K562 (cell line): Measurements from ENCODE around the gene SLC7A14. TPM values are rescaled to one million over a fixed set of nuclear protein-coding genes. Genes with fewer than 3 reads are reported as not detected.

Source experiments
- ATAC-seq: fragments of 200-7000 bp; cut with Tn5 transposase; 3 replicates; pipeline ENCODE4 v1.9.1; 2020; ENCODE audit warnings: moderate library complexity
- BruUV-seq: library from RNA; stranded (reverse); fragments of 400-500 nt; replicated peaks from 2 replicates; lab custom pipeline; 2021; lab: Mats Ljungman, UMichigan
- CTCF ChIA-PET: fragments of 300-600 bp; formaldehyde crosslinking; extraction: SDS; loops from one replicate; lab custom pipeline; 2021; ENCODE audit warnings: low intra/inter-chr PET ratio; lab: Yijun Ruan, JAX
- POLR2A ChIA-PET: fragments of 300-600, 350-650 bp; sonication (Branson Sonifier 250); formaldehyde crosslinking; extraction: SDS; loops from one replicate; lab custom pipeline; 2021; ENCODE audit warnings: antibody characterized with exemption, inconsistent platforms; lab: Yijun Ruan, JAX
- DNase-seq, 4 experiments: peaks; one replicate each; pipeline versions ENCODE4 v3.0.0 to v3.0.0-alpha.2; 2011 to 2018; ENCODE audit warnings: low spot score in 3 of 4, mixed read lengths in 3 of 4; ENCODE audit errors: extremely low read depth in 1 of 4
- FAIRE-seq: peaks from 2 replicates; lab custom pipeline; 2011; peaks lifted over from hg19 to GRCh38; lab: Jason Lieb, UNC
- H2AFZ ChIP-seq: 2 replicates; pipeline ENCODE4 v1.6.0; 2011; ENCODE audit warnings: low read depth, low read length, control low read depth, inconsistent platforms
- H3K27ac ChIP-seq: fragments of 200-600 bp; 3 replicates; pipeline ENCODE4 v1.8.0; 2011; ENCODE audit warnings: low read depth, mild to moderate bottlenecking, control low read depth, inconsistent platforms, low read length, moderate library complexity, mixed read lengths; ENCODE audit errors: extremely low read depth
- H3K27me3 ChIP-seq, 2 experiments: fragments of 300-600 bp in 1 of 2; 2 replicates in 1 of 2; 3 replicates in 1 of 2; pipeline versions ENCODE4 v1.6.0 to v1.8.0; 2011; ENCODE audit warnings: inconsistent platforms in 2 of 2, low read length in 2 of 2, mild to moderate bottlenecking in 1 of 2, mixed read lengths in 1 of 2, moderate library complexity in 1 of 2; ENCODE audit not compliant: control insufficient read depth in 2 of 2, insufficient read depth in 2 of 2
- H3K36me3 ChIP-seq: fragments of 300-600 bp; 3 replicates; pipeline ENCODE4 v1.8.0; 2011; ENCODE audit warnings: mild to moderate bottlenecking, low read length, inconsistent platforms; ENCODE audit not compliant: control insufficient read depth, insufficient read depth
- H3K4me1 ChIP-seq, 2 experiments: fragments of 200-600 bp in 1 of 2; replicated peaks in 1 of 2; 2 replicates in 1 of 2; 3 replicates in 1 of 2; pipeline versions ENCODE4 v1.5.1 to v1.8.0; 2011; ENCODE audit warnings: inconsistent platforms in 2 of 2, low read length in 2 of 2, mild to moderate bottlenecking in 1 of 2, mixed read lengths in 1 of 2, moderate library complexity in 1 of 2; ENCODE audit not compliant: control insufficient read depth in 2 of 2, insufficient read depth in 2 of 2
- H3K4me2 ChIP-seq: 2 replicates; pipeline ENCODE4 v1.6.1; 2011; ENCODE audit warnings: low read length, control low read depth, inconsistent platforms, mixed read lengths; ENCODE audit not compliant: insufficient read depth
- H3K4me3 ChIP-seq: fragments of 200-600 bp; sonication (generic), shearing (Covaris generic); 2 replicates; pipeline ENCODE4 v1.5.1; 2016; ENCODE audit warnings: control low read depth, inconsistent platforms
- H3K79me2 ChIP-seq: fragments of 200-600 bp; 3 replicates; pipeline ENCODE4 v1.8.0; 2011; ENCODE audit warnings: low read length, inconsistent platforms; ENCODE audit not compliant: control insufficient read depth, insufficient read depth
- H3K9ac ChIP-seq, 2 experiments: 2 replicates each; pipeline versions ENCODE4 v1.6.0 to v1.6.1; 2011; ENCODE audit warnings: low read depth in 2 of 2, low read length in 2 of 2, control low read depth in 1 of 2, inconsistent platforms in 1 of 2, mild to moderate bottlenecking in 1 of 2, mixed read lengths in 1 of 2; ENCODE audit not compliant: insufficient read depth in 1 of 2
- H3K9me1 ChIP-seq: one replicate; pipeline ENCODE4 v1.6.0; 2011; ENCODE audit warnings: inconsistent platforms, mild to moderate bottlenecking, low read length, moderate library complexity; ENCODE audit not compliant: control insufficient read depth, insufficient read depth
- H3K9me3 ChIP-seq: replicated peaks from 2 replicates; pipeline ENCODE4 v1.5.1; 2011; ENCODE audit warnings: low read depth, low read length, inconsistent platforms; ENCODE audit not compliant: control insufficient read depth, insufficient read depth
- H4K20me1 ChIP-seq: replicated peaks from 2 replicates; pipeline ENCODE4 v1.6.1; 2011; ENCODE audit warnings: low read length, inconsistent platforms, mixed read lengths; ENCODE audit not compliant: control insufficient read depth, insufficient read depth
- CBFB ChIP-seq: sonication (generic); formaldehyde crosslinking; IDR thresholded peaks from 2 replicates; pipeline ENCODE4 v1.4.0; 2020; ENCODE audit warnings: mild to moderate bottlenecking, missing genetic modification reagents
- COPS2 ChIP-seq: fragments of 450-650 bp; conservative IDR thresholded peaks from 2 replicates; pipeline ENCODE4 v1.6.1; 2016; ENCODE audit warnings: mild to moderate bottlenecking, moderate library complexity
- FOXA1 ChIP-seq: fragments of 450-650 bp; IDR thresholded peaks from 2 replicates; pipeline ENCODE4 v1.6.1; 2016; ENCODE audit warnings: mild to moderate bottlenecking, borderline replicate concordance
- GABPA ChIP-seq: fragments of 200-800 bp; sonication (Bioruptor generic); conservative IDR thresholded peaks from 2 replicates; pipeline ENCODE4 v1.6.1; 2016; ENCODE audit warnings: low read depth, missing genetic modification characterization, missing compliant biosample characterization
- HDAC3 ChIP-seq: fragments of 450-650 bp; IDR thresholded peaks from 2 replicates; pipeline ENCODE4 v1.6.1; 2018; ENCODE audit warnings: borderline replicate concordance, mild to moderate bottlenecking, moderate library complexity; ENCODE audit not compliant: partially characterized antibody
- KLF13 ChIP-seq: fragments of 450-650 bp; IDR thresholded peaks from 2 replicates; pipeline ENCODE4 v1.6.1; 2016; ENCODE audit warnings: missing genetic modification characterization, low read depth, mild to moderate bottlenecking, missing compliant biosample characterization, moderate library complexity, borderline replicate concordance
- MTF1 ChIP-seq: fragments of 250-450 bp; sonication (Bioruptor Pico); IDR thresholded peaks from 2 replicates; pipeline ENCODE4 v1.9.0; 2021; ENCODE audit warnings: moderate library complexity, mild to moderate bottlenecking, inconsistent platforms, borderline replicate concordance
- RNF2 ChIP-seq: sonication (generic); IDR thresholded peaks from 2 replicates; pipeline ENCODE4 v1.6.1; 2016
- ZNF239 ChIP-seq: fragments of 250-450 bp; sonication (Bioruptor Pico); IDR thresholded peaks from 2 replicates; pipeline ENCODE4 v1.4.0; 2020; ENCODE audit warnings: mild to moderate bottlenecking
- in situ Hi-C: fragments of 300-500 bp; cut with MboI; formaldehyde crosslinking; loops from 4 replicates; pipeline ENCODE4 v1.15.0; 2018; ENCODE audit warnings: inconsistent platforms, mixed read lengths
- intact Hi-C: fragments of 100-400 bp; cut with micrococcal nuclease; formaldehyde crosslinking; loops from 2 replicates; pipeline ENCODE4 v1.14.2; 2022
- polyA plus RNA-seq, 8 experiments: library from polyadenylated mRNA; depleted of rRNA in 4 of 8; stranded (reverse) in 5 of 8; unstranded in 3 of 8; fragments of >200 nt; fragmentation: Nextera tagmentation in 2 of 8; fragmentation: Illumina TruSeq in 1 of 8; extraction: Ambion mirVana in 2 of 8; extraction: Trizol in 1 of 8; gene quantifications; 2 replicates each; pipeline versions ENCODE4 v1.2.1 to v1.2.3, GENCODE V29; 2011 to 2014; ENCODE audit warnings: inconsistent platforms in 1 of 8, missing spikeins in 1 of 8
- total RNA-seq, 7 experiments: library from RNA; depleted of rRNA in 6 of 7; stranded (reverse); fragments of >200 nt in 6 of 7; fragmentation: Illumina TruSeq in 2 of 7; extraction: Trizol in 2 of 7; gene quantifications; 2 replicates each; pipeline versions ENCODE4 v1.2.1 to v1.2.3, GENCODE V29; 2011 to 2021; ENCODE audit warnings: low replicate concordance in 1 of 7
- TF ChIP-seq, protein P1 (sequence below): sonication (generic); formaldehyde crosslinking; IDR thresholded peaks from 2 replicates; pipeline ENCODE4 v1.8.1; 2023; ENCODE audit warnings: mild to moderate bottlenecking, missing genetic modification reagents
- TF ChIP-seq, protein P2 (sequence below), 2 experiments: fragments of 450-650 bp; IDR thresholded peaks; 2 replicates each; pipeline ENCODE4 v1.6.1; 2016; ENCODE audit warnings: mild to moderate bottlenecking in 2 of 2, borderline replicate concordance in 1 of 2, low read depth in 1 of 2, moderate library complexity in 1 of 2

The SLC7A14 gene
- total and polyA plus RNA-seq, 9 of the 15 experiments (the other 6 are each of a cell fraction or from before 2014, with no cell fraction given), result not detected

DNA sequence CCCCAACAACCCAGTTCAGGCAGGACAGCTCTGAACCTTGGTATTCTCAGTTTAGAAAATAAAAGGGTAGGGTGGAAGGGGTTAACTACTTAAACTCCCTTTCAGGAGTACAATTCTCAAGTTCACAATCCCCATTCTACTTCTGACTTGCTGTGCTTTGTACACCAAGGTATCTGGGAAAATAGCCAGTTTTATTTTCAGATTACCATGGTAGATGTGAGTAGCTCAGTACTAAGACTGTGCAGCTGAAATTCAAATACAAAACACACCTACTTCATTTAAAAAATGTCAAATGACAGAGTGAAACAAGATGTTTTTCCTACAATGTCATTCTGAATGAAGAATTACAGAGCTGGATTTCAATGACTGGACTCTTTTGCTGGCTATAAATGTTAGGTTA is 27.4 kb downstream of the SLC7A14 start:
- Histone ChIP-seq H3K9ac (no peak overlapping the region), H3K4me1 (no peaks in the 10 kb centered on the region), H3K27me3 (no peaks in the 10 kb centered on the region; a peak in 1 of 5 replicates), H3K4me3 (no peak overlapping the region), H4K20me1 (no peaks in the 10 kb centered on the region), H2AFZ (no peak overlapping the region), H3K79me2 (no peaks in the 10 kb centered on the region), H3K27ac (no peak overlapping the region), H3K36me3 (no peaks in the 10 kb centered on the region), H3K9me1 (no peaks in the 10 kb centered on the region), H3K4me2 (no peak overlapping the region), H3K9me3 (no peaks in the 10 kb centered on the region)
- in situ Hi-C loops, result no loop called here
- DNase-seq (no peak), ATAC-seq (no peak), FAIRE-seq (no peak)
- ChIA-PET POLR2A (interaction anchor here (0.8 to 1.9 kb wide), 2 partner anchors 21 to 26 kb away, joined by 3 to 5 read pairs; no protein-coding TSS in a partner anchor), CTCF (no interaction called here)
- no TSS peak for BruUV-seq
- no peak for TF ChIP-seq GABPA (tag)
- no peak for TF ChIP-seq KLF13 (tag)
- no peak for TF ChIP-seq CBFB (CRISPR knock-in tag)
- TF ChIP-seq, protein P1, sequence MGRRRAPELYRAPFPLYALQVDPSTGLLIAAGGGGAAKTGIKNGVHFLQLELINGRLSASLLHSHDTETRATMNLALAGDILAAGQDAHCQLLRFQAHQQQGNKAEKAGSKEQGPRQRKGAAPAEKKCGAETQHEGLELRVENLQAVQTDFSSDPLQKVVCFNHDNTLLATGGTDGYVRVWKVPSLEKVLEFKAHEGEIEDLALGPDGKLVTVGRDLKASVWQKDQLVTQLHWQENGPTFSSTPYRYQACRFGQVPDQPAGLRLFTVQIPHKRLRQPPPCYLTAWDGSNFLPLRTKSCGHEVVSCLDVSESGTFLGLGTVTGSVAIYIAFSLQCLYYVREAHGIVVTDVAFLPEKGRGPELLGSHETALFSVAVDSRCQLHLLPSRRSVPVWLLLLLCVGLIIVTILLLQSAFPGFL (CRISPR knock-in tag), result no peak
- no peak for TF ChIP-seq HDAC3
- TF ChIP-seq, protein P2, sequence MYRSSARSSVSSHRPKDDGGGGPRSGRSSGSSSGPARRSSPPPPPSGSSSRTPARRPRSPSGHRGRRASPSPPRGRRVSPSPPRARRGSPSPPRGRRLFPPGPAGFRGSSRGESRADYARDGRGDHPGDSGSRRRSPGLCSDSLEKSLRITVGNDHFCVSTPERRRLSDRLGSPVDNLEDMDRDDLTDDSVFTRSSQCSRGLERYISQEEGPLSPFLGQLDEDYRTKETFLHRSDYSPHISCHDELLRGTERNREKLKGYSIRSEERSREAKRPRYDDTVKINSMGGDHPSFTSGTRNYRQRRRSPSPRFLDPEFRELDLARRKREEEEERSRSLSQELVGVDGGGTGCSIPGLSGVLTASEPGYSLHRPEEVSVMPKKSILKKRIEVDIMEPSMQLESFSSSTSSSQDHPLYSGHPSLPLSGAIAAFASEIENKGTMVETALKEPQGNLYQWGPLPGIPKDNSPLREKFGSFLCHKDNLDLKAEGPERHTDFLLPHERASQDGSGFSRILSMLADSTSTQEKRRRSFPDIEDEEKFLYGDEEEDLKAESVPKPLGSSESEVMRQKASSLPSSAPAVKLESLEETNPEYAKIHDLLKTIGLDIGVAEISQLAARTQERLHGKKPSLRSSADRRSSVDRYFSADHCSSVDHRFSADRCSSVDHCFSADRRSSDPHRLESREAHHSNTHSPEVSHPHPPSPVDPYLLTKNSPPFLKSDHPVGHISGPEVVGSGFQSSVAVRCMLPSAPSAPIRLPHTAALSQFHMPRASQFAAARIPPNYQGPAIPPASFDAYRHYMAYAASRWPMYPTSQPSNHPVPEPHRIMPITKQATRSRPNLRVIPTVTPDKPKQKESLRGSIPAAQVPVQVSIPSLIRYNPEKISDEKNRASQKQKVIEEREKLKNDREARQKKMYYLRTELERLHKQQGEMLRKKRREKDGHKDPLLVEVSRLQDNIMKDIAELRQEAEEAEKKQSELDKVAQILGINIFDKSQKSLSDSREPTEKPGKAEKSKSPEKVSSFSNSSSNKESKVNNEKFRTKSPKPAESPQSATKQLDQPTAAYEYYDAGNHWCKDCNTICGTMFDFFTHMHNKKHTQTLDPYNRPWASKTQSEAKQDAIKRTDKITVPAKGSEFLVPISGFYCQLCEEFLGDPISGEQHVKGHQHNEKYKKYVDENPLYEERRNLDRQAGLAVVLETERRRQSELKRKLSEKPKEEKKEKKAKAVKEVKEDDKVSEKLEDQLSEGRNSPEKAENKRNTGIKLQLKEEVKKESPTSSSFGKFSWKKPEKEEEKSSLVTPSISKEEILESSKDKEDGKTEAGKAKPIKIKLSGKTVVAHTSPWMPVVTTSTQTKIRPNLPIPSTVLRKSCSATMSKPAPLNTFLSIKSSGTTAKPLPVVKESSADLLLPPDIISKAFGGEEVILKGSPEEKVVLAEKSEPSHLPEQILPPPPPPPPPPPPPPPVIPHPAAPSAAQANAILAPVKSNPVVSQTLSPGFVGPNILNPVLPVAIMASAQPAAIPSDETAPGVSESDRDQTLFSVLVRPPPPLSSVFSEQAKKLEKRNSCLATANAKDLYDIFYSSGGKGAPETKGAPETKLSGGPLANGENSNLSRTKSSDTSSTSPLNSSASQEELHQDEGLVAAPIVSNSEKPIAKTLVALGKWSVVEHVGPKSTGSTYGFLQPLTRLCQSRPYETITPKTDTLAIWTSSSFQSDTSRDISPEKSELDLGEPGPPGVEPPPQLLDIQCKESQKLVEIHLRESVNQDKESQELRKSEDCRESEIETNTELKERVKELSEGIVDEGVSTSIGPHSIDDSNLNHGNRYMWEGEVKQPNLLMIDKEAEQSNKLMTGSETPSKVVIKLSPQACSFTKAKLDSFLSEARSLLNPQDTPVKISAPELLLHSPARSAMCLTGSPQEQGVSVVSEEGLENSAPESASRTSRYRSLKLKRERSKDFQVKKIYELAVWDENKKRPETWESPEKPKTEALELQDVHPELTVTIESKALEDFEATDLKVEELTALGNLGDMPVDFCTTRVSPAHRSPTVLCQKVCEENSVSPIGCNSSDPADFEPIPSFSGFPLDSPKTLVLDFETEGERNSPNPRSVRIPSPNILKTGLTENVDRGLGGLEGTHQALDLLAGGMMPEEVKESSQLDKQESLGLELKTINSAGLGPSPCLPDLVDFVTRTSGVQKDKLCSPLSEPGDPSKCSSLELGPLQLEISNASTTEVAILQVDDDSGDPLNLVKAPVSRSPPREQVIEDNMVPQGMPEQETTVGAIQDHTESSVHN (IDR thresholded peaks at IDR 0.05; ENCODE audit: borderline replicate concordance in 1 of 2, low read depth in 1 of 2), result no peak
- TF ChIP-seq COPS2, result no peak
- TF ChIP-seq MTF1, result no peak
- no peak for TF ChIP-seq ZNF239 (CRISPR knock-in tag)
- no peak for TF ChIP-seq RNF2
- TF ChIP-seq FOXA1, result no peak
- intact Hi-C loops, result loop anchor here (10.0 kb wide), 1 partner anchor 136 kb away; no protein-coding TSS in a partner anchor
